IPS DF 6.9 (cell line): ENCODE data around the gene KMT2A.

Source experiments
- DNase-seq: peaks from one replicate; pipeline ENCODE4 v3.0.0-alpha.2; 2013; ENCODE audit warnings: low read depth, low spot score
- H3K27ac ChIP-seq: one replicate; pipeline ENCODE4 v1.5.1; 2013; ENCODE audit warnings: low read length, control low read depth
- H3K27me3 ChIP-seq: 2 replicates; pipeline ENCODE4 v1.6.1; 2013; ENCODE audit warnings: mild to moderate bottlenecking, low read length; ENCODE audit not compliant: control insufficient read depth, insufficient read depth
- H3K36me3 ChIP-seq: 2 replicates; pipeline ENCODE4 v1.6.1; 2013; ENCODE audit warnings: low read length; ENCODE audit not compliant: control insufficient read depth, insufficient read depth
- H3K4me1 ChIP-seq: 2 replicates; pipeline ENCODE4 v1.6.1; 2013; ENCODE audit warnings: low read length; ENCODE audit not compliant: control insufficient read depth, insufficient read depth
- H3K4me3 ChIP-seq: 2 replicates; pipeline ENCODE4 v1.5.1; 2013; ENCODE audit warnings: mild to moderate bottlenecking, low read length
- H3K9me3 ChIP-seq: 2 replicates; pipeline ENCODE4 v1.6.1; 2013; ENCODE audit warnings: low read length, inconsistent platforms; ENCODE audit not compliant: control insufficient read depth, insufficient read depth
- WGBS: extraction: QIAGEN DNeasy Blood & Tissue Kit; methylation state at CpG from one replicate; pipeline ENCODE4 v1.1.7; 2013; ENCODE audit warnings: mixed read lengths, missing lambda C conversion rate; ENCODE audit not compliant: insufficient read length, insufficient coverage; 5-methylcytosine and 5-hydroxymethylcytosine counted together

Gene KMT2A

DNA sequence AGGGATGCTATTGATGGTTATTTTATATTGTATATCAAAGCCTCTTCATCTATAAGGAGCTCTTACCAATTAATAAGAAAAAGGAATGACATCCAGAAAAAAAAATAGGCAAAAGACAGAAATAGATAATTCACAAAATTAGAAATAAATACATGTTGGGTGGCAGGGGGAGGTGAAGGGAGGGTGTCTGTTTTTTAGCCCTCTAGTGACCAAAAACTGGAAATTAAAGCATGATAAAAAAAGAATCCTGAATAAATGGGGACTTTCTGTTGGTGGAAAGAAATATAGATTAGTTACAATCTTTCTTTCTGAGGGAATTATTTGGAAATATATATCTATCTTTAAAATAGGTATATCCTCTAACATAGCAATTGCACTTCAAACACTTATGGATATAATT is 49.0 kb downstream of the KMT2A start:
- peaks cover 19% of the 10 kb centered on the region; the same call in 1 of the 2 replicates for H3K36me3 ChIP-seq
- H3K27me3 ChIP-seq: no peaks in the 10 kb centered on the region
- no peaks in the 10 kb centered on the region for H3K9me3 ChIP-seq
- no peak overlapping the region for H3K4me3 ChIP-seq
- DNase-seq: no peak
- no peak overlapping the region for H3K27ac ChIP-seq
- H3K4me1 ChIP-seq: no peaks in the 10 kb centered on the region

DNA sequence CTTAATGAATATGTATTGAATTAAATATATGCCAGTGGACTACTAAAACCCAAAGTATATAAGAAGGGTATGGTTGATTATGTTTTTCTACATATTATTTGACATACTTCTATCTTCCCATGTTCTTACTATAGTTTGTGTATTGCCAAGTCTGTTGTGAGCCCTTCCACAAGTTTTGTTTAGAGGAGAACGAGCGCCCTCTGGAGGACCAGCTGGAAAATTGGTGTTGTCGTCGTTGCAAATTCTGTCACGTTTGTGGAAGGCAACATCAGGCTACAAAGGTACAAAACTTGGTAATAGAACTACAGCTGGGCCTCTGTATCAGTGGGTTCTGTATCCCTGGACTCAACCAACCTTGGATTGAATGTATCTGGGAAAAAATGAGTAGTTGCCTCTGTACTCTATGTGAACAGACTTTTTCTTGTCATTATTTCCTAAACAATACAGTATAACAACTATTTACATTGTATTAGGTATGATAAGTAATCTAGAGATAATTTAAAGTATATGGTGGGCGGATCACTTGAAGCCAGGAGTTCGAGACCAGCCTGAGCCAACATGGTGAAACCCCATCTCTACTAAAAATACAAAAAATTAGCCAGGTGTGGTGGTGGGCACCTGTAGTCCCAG is 52.3 kb downstream of the KMT2A start:
- Histone ChIP-seq H3K9me3 (no peaks in the 10 kb centered on the region), H3K4me3 (no peak overlapping the region), H3K27ac (no peak overlapping the region), H3K36me3 (peaks cover 18% of the 10 kb centered on the region; the same call in 1 of the 2 replicates), H3K27me3 (no peaks in the 10 kb centered on the region), H3K4me1 (no peaks in the 10 kb centered on the region)
- no CpG with 5 or more reads among the region's 7 CpGs for WGBS
- DNase-seq: peak; percentile 61

DNA sequence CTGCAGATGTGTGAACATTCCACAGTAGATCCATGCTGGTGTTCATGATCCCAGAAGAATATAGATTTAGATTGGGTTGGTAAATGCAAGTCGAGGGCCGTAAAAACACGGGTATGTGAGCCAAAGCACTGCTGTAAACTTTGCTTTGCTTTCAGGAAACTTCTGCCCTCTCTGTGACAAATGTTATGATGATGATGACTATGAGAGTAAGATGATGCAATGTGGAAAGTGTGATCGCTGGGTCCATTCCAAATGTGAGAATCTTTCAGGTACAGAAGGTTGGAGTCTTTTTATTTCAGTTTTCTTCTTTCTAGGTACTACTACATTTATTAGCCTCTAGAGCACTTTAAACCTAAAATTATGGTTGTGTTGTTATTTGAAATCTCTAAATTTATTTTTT is 54.7 kb downstream of the KMT2A start:
- Histone ChIP-seq H3K27ac (no peak overlapping the region), H3K36me3 (peaks cover 15% of the 10 kb centered on the region; the same call in 1 of the 2 replicates), H3K9me3 (no peaks in the 10 kb centered on the region), H3K4me1 (no peaks in the 10 kb centered on the region), H3K4me3 (no peak overlapping the region), H3K27me3 (no peaks in the 10 kb centered on the region)
- no CpG with 5 or more reads among the region's 4 CpGs for WGBS
- no peak for DNase-seq

DNA sequence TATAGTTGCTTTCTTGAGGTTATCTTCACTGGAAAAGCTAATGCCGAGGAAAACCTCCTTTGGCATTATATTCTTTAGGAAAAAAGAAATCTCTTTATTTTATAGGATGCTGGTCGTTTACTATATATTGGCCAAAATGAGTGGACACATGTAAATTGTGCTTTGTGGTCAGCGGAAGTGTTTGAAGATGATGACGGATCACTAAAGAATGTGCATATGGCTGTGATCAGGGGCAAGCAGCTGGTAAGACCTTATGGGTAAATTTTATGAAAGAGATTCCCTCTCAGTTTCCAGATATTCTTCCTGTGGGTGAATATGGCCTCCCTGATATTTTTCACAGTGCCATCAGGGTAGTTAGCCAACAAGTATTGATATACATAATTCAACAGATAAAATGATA is 61.5 kb downstream of the KMT2A start:
- H3K9me3 ChIP-seq: no peaks in the 10 kb centered on the region
- DNase-seq: no peak
- no peak overlapping the region for H3K4me3 ChIP-seq
- no CpG with 5 or more reads among the region's 4 CpGs for WGBS
- H3K36me3 ChIP-seq: peaks cover 32% of the 10 kb centered on the region; the same call in 1 of the 2 replicates
- no peaks in the 10 kb centered on the region for H3K27me3 ChIP-seq
- no peaks in the 10 kb centered on the region for H3K4me1 ChIP-seq
- H3K27ac ChIP-seq: no peak overlapping the region

DNA sequence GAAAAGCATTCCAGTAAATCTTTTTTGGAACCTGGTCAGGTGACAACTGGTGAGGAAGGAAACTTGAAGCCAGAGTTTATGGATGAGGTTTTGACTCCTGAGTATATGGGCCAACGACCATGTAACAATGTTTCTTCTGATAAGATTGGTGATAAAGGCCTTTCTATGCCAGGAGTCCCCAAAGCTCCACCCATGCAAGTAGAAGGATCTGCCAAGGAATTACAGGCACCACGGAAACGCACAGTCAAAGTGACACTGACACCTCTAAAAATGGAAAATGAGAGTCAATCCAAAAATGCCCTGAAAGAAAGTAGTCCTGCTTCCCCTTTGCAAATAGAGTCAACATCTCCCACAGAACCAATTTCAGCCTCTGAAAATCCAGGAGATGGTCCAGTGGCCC is 66.9 kb downstream of the KMT2A start:
- Histone ChIP-seq H3K4me1 (no peaks in the 10 kb centered on the region), H3K36me3 (peaks cover 57% of the 10 kb centered on the region), H3K9me3 (no peaks in the 10 kb centered on the region), H3K4me3 (no peak overlapping the region), H3K27ac (no peak overlapping the region), H3K27me3 (no peaks in the 10 kb centered on the region)
- no peak for DNase-seq
- WGBS: no CpG with 5 or more reads among the region's 3 CpGs

DNA sequence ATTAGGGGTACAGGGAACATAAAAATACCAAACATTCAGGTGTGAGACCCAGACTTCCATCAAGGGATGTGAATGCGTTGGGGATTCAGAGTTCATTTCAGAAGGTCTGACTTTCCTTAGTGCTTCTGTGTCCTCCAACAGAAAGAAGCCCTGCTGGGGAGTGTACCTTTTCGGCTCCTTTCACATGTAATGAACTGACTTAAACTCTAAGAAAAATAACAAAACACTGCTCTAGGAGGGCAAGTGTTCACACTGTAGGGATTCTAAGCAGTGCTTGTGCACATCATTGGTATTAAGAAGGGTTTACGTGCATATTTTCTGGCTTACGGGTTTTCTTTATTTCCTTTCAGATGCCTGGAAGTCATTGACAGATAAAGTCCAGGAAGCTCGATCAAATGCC is 75.3 kb downstream of the KMT2A start:
- H3K27me3 ChIP-seq: no peaks in the 10 kb centered on the region
- H3K27ac ChIP-seq: no peak overlapping the region
- no peaks in the 10 kb centered on the region for H3K4me1 ChIP-seq
- WGBS: no CpG with 5 or more reads among the region's 5 CpGs
- peaks cover 13% of the 10 kb centered on the region; the same call in 1 of the 2 replicates for H3K36me3 ChIP-seq
- no peak for DNase-seq
- no peak overlapping the region for H3K4me3 ChIP-seq
- H3K9me3 ChIP-seq: no peaks in the 10 kb centered on the region

DNA sequence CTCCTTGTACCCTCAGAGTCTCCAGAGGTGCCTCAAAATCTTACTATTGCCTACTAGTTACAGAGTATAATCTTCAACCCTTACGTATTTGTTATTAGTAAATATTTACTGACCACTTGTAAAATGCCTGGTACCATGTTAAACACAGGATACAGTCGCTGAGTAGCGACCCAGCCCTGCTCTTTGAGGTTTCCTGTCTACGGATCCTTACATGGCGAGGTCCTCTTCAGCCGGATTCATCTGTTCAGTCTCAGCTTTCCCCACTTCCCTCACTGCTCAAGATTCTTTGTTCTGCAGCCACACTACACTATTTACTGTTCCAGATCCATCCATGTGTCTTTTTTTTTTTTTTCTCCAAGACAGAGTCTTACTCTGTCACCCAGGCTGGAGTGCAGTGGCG is 77.8 kb downstream of the KMT2A start:
- Histone ChIP-seq H3K27me3 (no peaks in the 10 kb centered on the region), H3K4me1 (no peaks in the 10 kb centered on the region), H3K4me3 (no peak overlapping the region), H3K27ac (no peak overlapping the region), H3K9me3 (no peaks in the 10 kb centered on the region), H3K36me3 (peaks cover 14% of the 10 kb centered on the region; the same call in 1 of the 2 replicates)
- no peak for DNase-seq
- WGBS: no CpG with 5 or more reads among the region's 7 CpGs

DNA sequence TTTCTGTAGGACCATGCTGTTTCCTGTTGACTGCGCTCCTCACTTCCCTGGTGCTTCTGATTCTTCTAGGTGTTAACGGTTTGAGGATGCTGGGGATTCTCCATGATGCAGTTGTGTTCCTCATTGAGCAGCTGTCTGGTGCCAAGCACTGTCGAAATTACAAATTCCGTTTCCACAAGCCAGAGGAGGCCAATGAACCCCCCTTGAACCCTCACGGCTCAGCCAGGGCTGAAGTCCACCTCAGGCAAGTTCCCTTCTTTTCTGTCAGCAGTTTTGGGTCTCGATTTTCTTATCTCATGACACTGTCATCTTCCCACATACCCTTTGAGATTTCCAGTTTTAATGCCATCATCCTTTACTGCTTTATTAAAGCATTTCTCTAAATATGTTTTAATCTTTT is 83.3 kb downstream of the KMT2A start:
- H3K27me3 ChIP-seq: no peaks in the 10 kb centered on the region
- no peaks in the 10 kb centered on the region for H3K9me3 ChIP-seq
- H3K4me3 ChIP-seq: no peak overlapping the region
- H3K4me1 ChIP-seq: no peaks in the 10 kb centered on the region
- peaks cover 21% of the 10 kb centered on the region for H3K36me3 ChIP-seq
- WGBS: no CpG with 5 or more reads among the region's 6 CpGs
- no peak for DNase-seq
- no peak overlapping the region for H3K27ac ChIP-seq

DNA sequence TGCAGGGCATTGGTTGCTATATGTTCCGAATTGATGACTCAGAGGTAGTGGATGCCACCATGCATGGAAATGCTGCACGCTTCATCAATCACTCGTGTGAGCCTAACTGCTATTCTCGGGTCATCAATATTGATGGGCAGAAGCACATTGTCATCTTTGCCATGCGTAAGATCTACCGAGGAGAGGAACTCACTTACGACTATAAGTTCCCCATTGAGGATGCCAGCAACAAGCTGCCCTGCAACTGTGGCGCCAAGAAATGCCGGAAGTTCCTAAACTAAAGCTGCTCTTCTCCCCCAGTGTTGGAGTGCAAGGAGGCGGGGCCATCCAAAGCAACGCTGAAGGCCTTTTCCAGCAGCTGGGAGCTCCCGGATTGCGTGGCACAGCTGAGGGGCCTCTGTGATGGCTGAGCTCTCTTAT is 85.6 kb downstream of the KMT2A start:
- Histone ChIP-seq H3K4me1 (no peaks in the 10 kb centered on the region), H3K27me3 (no peaks in the 10 kb centered on the region), H3K4me3 (no peak overlapping the region), H3K36me3 (peaks cover 26% of the 10 kb centered on the region), H3K27ac (no peak overlapping the region), H3K9me3 (no peaks in the 10 kb centered on the region)
- DNase-seq: no peak
- WGBS: no CpG with 5 or more reads among the region's 13 CpGs

DNA sequence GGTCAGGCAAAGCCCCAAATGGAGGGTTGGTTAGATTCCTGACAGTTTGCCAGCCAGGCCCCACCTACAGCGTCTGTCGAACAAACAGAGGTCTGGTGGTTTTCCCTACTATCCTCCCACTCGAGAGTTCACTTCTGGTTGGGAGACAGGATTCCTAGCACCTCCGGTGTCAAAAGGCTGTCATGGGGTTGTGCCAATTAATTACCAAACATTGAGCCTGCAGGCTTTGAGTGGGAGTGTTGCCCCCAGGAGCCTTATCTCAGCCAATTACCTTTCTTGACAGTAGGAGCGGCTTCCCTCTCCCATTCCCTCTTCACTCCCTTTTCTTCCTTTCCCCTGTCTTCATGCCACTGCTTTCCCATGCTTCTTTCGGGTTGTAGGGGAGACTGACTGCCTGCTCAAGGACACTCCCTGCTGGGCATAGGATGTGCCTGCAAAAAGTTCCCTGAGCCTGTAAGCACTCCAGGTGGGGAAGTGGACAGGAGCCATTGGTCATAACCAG is 86.3 kb downstream of the KMT2A start:
- Histone ChIP-seq H3K27me3 (no peaks in the 10 kb centered on the region), H3K4me3 (no peak overlapping the region), H3K27ac (no peak overlapping the region), H3K9me3 (no peaks in the 10 kb centered on the region), H3K36me3 (peaks cover 23% of the 10 kb centered on the region), H3K4me1 (no peaks in the 10 kb centered on the region)
- no CpG with 5 or more reads among the region's 6 CpGs for WGBS
- no peak for DNase-seq

DNA sequence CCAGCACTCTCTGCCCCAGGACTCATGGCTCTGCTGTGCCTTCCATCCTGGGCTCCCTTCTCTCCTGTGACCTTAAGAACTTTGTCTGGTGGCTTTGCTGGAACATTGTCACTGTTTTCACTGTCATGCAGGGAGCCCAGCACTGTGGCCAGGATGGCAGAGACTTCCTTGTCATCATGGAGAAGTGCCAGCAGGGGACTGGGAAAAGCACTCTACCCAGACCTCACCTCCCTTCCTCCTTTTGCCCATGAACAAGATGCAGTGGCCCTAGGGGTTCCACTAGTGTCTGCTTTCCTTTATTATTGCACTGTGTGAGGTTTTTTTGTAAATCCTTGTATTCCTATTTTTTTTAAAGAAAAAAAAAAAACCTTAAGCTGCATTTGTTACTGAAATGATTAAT is 88.1 kb downstream of the KMT2A start:
- Histone ChIP-seq H3K4me3 (no peak overlapping the region), H3K4me1 (peaks cover 2% of the 10 kb centered on the region; the same call in 1 of the 2 replicates), H3K36me3 (peaks cover 22% of the 10 kb centered on the region), H3K9me3 (no peaks in the 10 kb centered on the region), H3K27ac (no peak overlapping the region), H3K27me3 (no peaks in the 10 kb centered on the region)
- no peak for DNase-seq
